Smooth muscle cell (in vitro differentiated cells): ENCODE results near the gene CD4. TPM values are rescaled to one million over a fixed set of nuclear protein-coding genes. Genes with fewer than 3 reads are reported as not detected.
A peak's percentile ranks its signal among the peaks of the same experiment; 100 is the strongest.
"Not testable (repeated sequence)": the region's sequence is repeated elsewhere in the genome, so short reads cannot be mapped to it uniquely, and the experiment has no call there.

Source experiments
- DNase-seq: peaks from one replicate; lab custom pipeline; 2025; ENCODE audit not compliant: unreplicated experiment; lab: John Stamatoyannopoulos, UW
- H2AFZ ChIP-seq: fragments of 200-600 bp; sonication (generic); 2 replicates; pipeline ENCODE4 v1.6.0; 2016; ENCODE audit warnings: antibody characterized with exemption, low read depth, mild to moderate bottlenecking
- H3F3A ChIP-seq: fragments of 200-600 bp; sonication (generic); 2 replicates; pipeline ENCODE4 v1.6.0; 2017; ENCODE audit warnings: antibody characterized with exemption, low read depth
- H3K27ac ChIP-seq: fragments of 200-600 bp; sonication (generic); 2 replicates; pipeline ENCODE4 v1.5.1; 2016; ENCODE audit warnings: low read depth, mild to moderate bottlenecking
- H3K27me3 ChIP-seq: fragments of 200-600 bp; sonication (generic); 2 replicates; pipeline ENCODE4 v1.6.1; 2016; ENCODE audit warnings: low read depth, mild to moderate bottlenecking
- H3K36me3 ChIP-seq: fragments of 200-600 bp; sonication (generic); 2 replicates; pipeline ENCODE4 v1.5.1; 2016; ENCODE audit warnings: low read depth
- H3K4me1 ChIP-seq: fragments of 200-600 bp; sonication (generic); 2 replicates; pipeline ENCODE4 v1.5.1; 2016; ENCODE audit warnings: low read depth
- H3K4me2 ChIP-seq: fragments of 200-600 bp; sonication (generic); 2 replicates; pipeline ENCODE4 v1.6.0; 2016; ENCODE audit warnings: mild to moderate bottlenecking
- H3K4me3 ChIP-seq: fragments of 200-600 bp; sonication (generic); 2 replicates; pipeline ENCODE4 v1.5.1; 2016; ENCODE audit warnings: mild to moderate bottlenecking
- H3K79me2 ChIP-seq: fragments of 200-600 bp; sonication (generic); 2 replicates; pipeline ENCODE4 v1.6.0; 2016; ENCODE audit warnings: low read depth, mild to moderate bottlenecking
- H3K9ac ChIP-seq: fragments of 200-600 bp; sonication (generic); 2 replicates; pipeline ENCODE4 v1.6.0; 2016; ENCODE audit warnings: low read depth
- H3K9me3 ChIP-seq: fragments of 200-600 bp; sonication (generic); replicated peaks from 2 replicates; pipeline ENCODE4 v1.5.1; 2016; ENCODE audit warnings: low read depth
- H4K20me1 ChIP-seq: fragments of 200-600 bp; sonication (generic); 2 replicates; pipeline ENCODE4 v1.6.0; 2016; ENCODE audit warnings: low read depth
- WGBS: methylation state at CpG from one replicate; pipeline ENCODE4 v1.1.7; 2016; ENCODE audit warnings: low lambda C conversion rate; 5-methylcytosine and 5-hydroxymethylcytosine counted together
- polyA plus RNA-seq: library from polyadenylated mRNA; unstranded; fragments of >200 nt; fragmentation: Nextera tagmentation; extraction: Ambion mirVana; gene quantifications from 2 replicates; pipeline ENCODE4 v1.2.1, GENCODE V29; 2016
- total RNA-seq: library from RNA; depleted of rRNA; stranded (reverse); fragments of >200 nt; gene quantifications from 2 replicates; pipeline ENCODE4 v1.2.3, GENCODE V29; 2014
- TF ChIP-seq, protein P1 (sequence below): fragments of 200-600 bp; sonication (generic); IDR thresholded peaks from 2 replicates; pipeline ENCODE4 v1.5.1; 2017; ENCODE audit warnings: borderline replicate concordance, mild to moderate bottlenecking, antibody characterized with exemption; ENCODE audit not compliant: insufficient read depth, poor library complexity, severe bottlenecking

CD4 gene
- total and polyA plus RNA-seq, 2 experiments from 2014 or later: 0.13 to 2.5 TPM

DNA sequence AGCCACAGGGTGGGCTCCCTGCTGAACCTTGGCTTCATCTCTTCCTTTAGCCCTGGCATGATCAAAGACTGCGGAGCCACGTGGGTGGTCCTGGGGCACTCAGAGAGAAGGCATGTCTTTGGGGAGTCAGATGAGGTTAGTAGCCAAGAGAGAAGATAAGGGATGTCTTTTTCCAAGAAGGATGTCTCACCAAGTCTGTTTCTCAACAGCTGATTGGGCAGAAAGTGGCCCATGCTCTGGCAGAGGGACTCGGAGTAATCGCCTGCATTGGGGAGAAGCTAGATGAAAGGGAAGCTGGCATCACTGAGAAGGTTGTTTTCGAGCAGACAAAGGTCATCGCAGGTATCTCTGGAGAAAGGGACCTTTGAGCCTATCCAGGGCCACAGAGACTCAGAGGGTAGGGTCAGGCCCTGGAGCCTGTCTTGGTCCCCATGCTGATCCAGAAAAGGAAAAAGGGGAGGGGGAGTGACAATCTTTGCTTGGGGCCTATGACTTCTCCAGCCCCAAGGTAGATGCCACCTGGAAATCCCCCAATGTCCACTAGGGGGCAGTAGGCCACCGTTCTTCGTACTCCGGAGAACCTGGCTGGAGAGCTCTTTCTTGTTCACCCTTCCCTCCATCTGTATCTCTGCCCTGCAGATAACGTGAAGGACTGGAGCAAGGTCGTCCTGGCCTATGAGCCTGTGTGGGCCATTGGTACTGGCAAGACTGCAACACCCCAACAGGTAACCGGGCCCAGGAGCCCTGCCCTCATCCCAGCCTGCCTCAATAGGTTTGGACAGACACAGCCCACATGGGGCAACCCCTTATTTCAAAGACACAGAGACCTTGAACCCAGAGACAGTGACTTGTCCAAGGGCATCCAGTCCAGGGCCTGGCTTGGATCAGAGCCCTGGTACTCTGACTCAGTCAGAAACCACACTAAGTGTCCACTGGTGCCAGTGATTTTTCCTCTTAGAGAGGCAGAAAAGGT lies 80.0 kb downstream of the CD4 start:
- Histone ChIP-seq H3K9me3 (no peaks in the 10 kb centered on the region), H3K27ac (peak overlapping the region; percentile 76), H3F3A (peaks cover 50% of the 10 kb centered on the region), H3K4me2 (peak overlapping the region; percentile 97), H3K36me3 (no peaks in the 10 kb centered on the region), H3K4me1 (peaks cover 8% of the 10 kb centered on the region), H3K27me3 (no peaks in the 10 kb centered on the region), H3K79me2 (peaks cover 20% of the 10 kb centered on the region), H3K9ac (no peak overlapping the region), H3K4me3 (peak overlapping the region; percentile 99), H2AFZ (no peak overlapping the region), H4K20me1 (peaks cover 47% of the 10 kb centered on the region)
- DNase-seq: peak; percentile 19
- TF ChIP-seq, protein P1, sequence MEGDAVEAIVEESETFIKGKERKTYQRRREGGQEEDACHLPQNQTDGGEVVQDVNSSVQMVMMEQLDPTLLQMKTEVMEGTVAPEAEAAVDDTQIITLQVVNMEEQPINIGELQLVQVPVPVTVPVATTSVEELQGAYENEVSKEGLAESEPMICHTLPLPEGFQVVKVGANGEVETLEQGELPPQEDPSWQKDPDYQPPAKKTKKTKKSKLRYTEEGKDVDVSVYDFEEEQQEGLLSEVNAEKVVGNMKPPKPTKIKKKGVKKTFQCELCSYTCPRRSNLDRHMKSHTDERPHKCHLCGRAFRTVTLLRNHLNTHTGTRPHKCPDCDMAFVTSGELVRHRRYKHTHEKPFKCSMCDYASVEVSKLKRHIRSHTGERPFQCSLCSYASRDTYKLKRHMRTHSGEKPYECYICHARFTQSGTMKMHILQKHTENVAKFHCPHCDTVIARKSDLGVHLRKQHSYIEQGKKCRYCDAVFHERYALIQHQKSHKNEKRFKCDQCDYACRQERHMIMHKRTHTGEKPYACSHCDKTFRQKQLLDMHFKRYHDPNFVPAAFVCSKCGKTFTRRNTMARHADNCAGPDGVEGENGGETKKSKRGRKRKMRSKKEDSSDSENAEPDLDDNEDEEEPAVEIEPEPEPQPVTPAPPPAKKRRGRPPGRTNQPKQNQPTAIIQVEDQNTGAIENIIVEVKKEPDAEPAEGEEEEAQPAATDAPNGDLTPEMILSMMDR: peak; percentile 93
- WGBS: 44% methylated on average over 12 of the region's 12 CpGs

DNA sequence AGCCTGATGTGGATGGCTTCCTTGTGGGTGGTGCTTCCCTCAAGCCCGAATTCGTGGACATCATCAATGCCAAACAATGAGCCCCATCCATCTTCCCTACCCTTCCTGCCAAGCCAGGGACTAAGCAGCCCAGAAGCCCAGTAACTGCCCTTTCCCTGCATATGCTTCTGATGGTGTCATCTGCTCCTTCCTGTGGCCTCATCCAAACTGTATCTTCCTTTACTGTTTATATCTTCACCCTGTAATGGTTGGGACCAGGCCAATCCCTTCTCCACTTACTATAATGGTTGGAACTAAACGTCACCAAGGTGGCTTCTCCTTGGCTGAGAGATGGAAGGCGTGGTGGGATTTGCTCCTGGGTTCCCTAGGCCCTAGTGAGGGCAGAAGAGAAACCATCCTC lies 81.0 kb downstream of the CD4 start:
- H3K4me3 ChIP-seq, H3K36me3 ChIP-seq, DNase-seq, H3K27ac ChIP-seq, H3K4me1 ChIP-seq, H2AFZ ChIP-seq, H3K9me3 ChIP-seq, H3K4me2 ChIP-seq, H3K27me3 ChIP-seq, H3K9ac ChIP-seq: not testable (repeated sequence)
- Histone ChIP-seq H4K20me1 (peaks cover 47% of the 10 kb centered on the region), H3K79me2 (peaks cover 20% of the 10 kb centered on the region), H3F3A (peaks cover 44% of the 10 kb centered on the region)
- WGBS: 94% methylated on average over 4 of the region's 4 CpGs

Other genes with a start within 250 kb of the CD4 start
- gene IFFO1, start 233.5 kb upstream of the CD4 start, total RNA-seq: 4.2 and 5.2 TPM in 2 replicates
- gene IFFO1, start 233.5 kb upstream of the CD4 start, polyA plus RNA-seq: 13.3 and 19.1 TPM in 2 replicates
- gene NOP2, start 221.2 kb upstream of the CD4 start, total RNA-seq: 29.7 and 41.9 TPM in 2 replicates
- gene NOP2, start 221.2 kb upstream of the CD4 start, polyA plus RNA-seq: 23.6 and 30.4 TPM in 2 replicates
- 172 and 176 TPM in 2 replicates for gene CHD4, start 182.1 kb upstream of the CD4 start, total RNA-seq
- gene CHD4, start 182.1 kb upstream of the CD4 start, polyA plus RNA-seq: 87.5 and 122 TPM in 2 replicates
- gene LPAR5, start 153.6 kb upstream of the CD4 start, total RNA-seq: 2.0 and 4.4 TPM in 2 replicates
- gene LPAR5, start 153.6 kb upstream of the CD4 start, polyA plus RNA-seq: 1.3 and 1.8 TPM in 2 replicates
- gene ACRBP, start 142.1 kb upstream of the CD4 start, total RNA-seq: not detected in 2 replicates
- gene ACRBP, start 142.1 kb upstream of the CD4 start, polyA plus RNA-seq: 0.82 TPM in 1 of 2 replicates, not detected in the other
- gene ING4, start 126.4 kb upstream of the CD4 start, total RNA-seq: 24.8 and 45.0 TPM in 2 replicates
- 27.0 and 33.5 TPM in 2 replicates for gene ING4, start 126.4 kb upstream of the CD4 start, polyA plus RNA-seq
- 30.0 and 31.0 TPM in 2 replicates for gene ZNF384, start 100.2 kb upstream of the CD4 start, total RNA-seq
- 36.1 and 38.6 TPM in 2 replicates for gene ZNF384, start 100.2 kb upstream of the CD4 start, polyA plus RNA-seq
- 1.4 TPM in 1 of 2 replicates, not detected in the other for gene PIANP, start 88.7 kb upstream of the CD4 start, total RNA-seq
- 2.8 and 3.8 TPM in 2 replicates for gene PIANP, start 88.7 kb upstream of the CD4 start, polyA plus RNA-seq
- 56.6 and 59.6 TPM in 2 replicates for gene COPS7A, start 65.5 kb upstream of the CD4 start, total RNA-seq
- 78.0 and 105 TPM in 2 replicates for gene COPS7A, start 65.5 kb upstream of the CD4 start, polyA plus RNA-seq
- 182 and 185 TPM in 2 replicates for gene MLF2, start 36.4 kb upstream of the CD4 start, total RNA-seq
- 381 and 398 TPM in 2 replicates for gene MLF2, start 36.4 kb upstream of the CD4 start, polyA plus RNA-seq
- gene PTMS, start 23.2 kb upstream of the CD4 start, total RNA-seq: 115 and 125 TPM in 2 replicates
- gene PTMS, start 23.2 kb upstream of the CD4 start, polyA plus RNA-seq: 379 and 381 TPM in 2 replicates
- 0.18 and 1.0 TPM in 2 replicates for gene LAG3, start 17.0 kb upstream of the CD4 start, total RNA-seq
- 1.7 and 3.7 TPM in 2 replicates for gene LAG3, start 17.0 kb upstream of the CD4 start, polyA plus RNA-seq
- gene GPR162, start 32.3 kb downstream of the CD4 start, total RNA-seq: 0.76 and 2.9 TPM in 2 replicates
- 2.1 and 3.0 TPM in 2 replicates for gene GPR162, start 32.3 kb downstream of the CD4 start, polyA plus RNA-seq
- 36.7 and 42.8 TPM in 2 replicates for gene P3H3, start 38.9 kb downstream of the CD4 start, total RNA-seq
- 106 and 108 TPM in 2 replicates for gene P3H3, start 38.9 kb downstream of the CD4 start, polyA plus RNA-seq
- gene GNB3, start 51.4 kb downstream of the CD4 start, total RNA-seq: 4.0 and 6.2 TPM in 2 replicates
- 4.8 and 6.3 TPM in 2 replicates for gene GNB3, start 51.4 kb downstream of the CD4 start, polyA plus RNA-seq
- 5.3 and 7.4 TPM in 2 replicates for gene CDCA3, start 61.8 kb downstream of the CD4 start, total RNA-seq
- gene CDCA3, start 61.8 kb downstream of the CD4 start, polyA plus RNA-seq: 9.4 and 10.6 TPM in 2 replicates
- 51.3 and 52.5 TPM in 2 replicates for gene USP5, start 62.6 kb downstream of the CD4 start, total RNA-seq
- gene USP5, start 62.6 kb downstream of the CD4 start, polyA plus RNA-seq: 63.1 and 64.9 TPM in 2 replicates
- 1,112 and 1,199 TPM in 2 replicates for gene TPI1, start 78.0 kb downstream of the CD4 start, total RNA-seq
- 2,097 and 2,100 TPM in 2 replicates for gene TPI1, start 78.0 kb downstream of the CD4 start, polyA plus RNA-seq
- 2.3 and 2.5 TPM in 2 replicates for gene SPSB2, start 83.8 kb downstream of the CD4 start, total RNA-seq
- 5.9 and 7.9 TPM in 2 replicates for gene SPSB2, start 83.8 kb downstream of the CD4 start, polyA plus RNA-seq
- gene LRRC23, start 115.3 kb downstream of the CD4 start, total RNA-seq: 14.2 and 19.9 TPM in 2 replicates
- 13.7 and 19.5 TPM in 2 replicates for gene LRRC23, start 115.3 kb downstream of the CD4 start, polyA plus RNA-seq
- gene ENO2, start 125.1 kb downstream of the CD4 start, total RNA-seq: 52.5 and 58.8 TPM in 2 replicates
- 105 and 127 TPM in 2 replicates for gene ENO2, start 125.1 kb downstream of the CD4 start, polyA plus RNA-seq
- 9.9 and 30.4 TPM in 2 replicates for gene ATN1, start 138.4 kb downstream of the CD4 start, total RNA-seq
- 28.8 and 36.1 TPM in 2 replicates for gene ATN1, start 138.4 kb downstream of the CD4 start, polyA plus RNA-seq
- gene RNU7-1, start 154.3 kb downstream of the CD4 start, total RNA-seq: not detected in 2 replicates
- gene RNU7-1, start 154.3 kb downstream of the CD4 start, polyA plus RNA-seq: not detected in 2 replicates
- gene C12orf57, start 154.5 kb downstream of the CD4 start, total RNA-seq: 433 and 494 TPM in 2 replicates
- gene C12orf57, start 154.5 kb downstream of the CD4 start, polyA plus RNA-seq: 360 and 397 TPM in 2 replicates
- gene PTPN6, start 161.8 kb downstream of the CD4 start, total RNA-seq: 4.3 and 5.5 TPM in 2 replicates
- gene PTPN6, start 161.8 kb downstream of the CD4 start, polyA plus RNA-seq: 2.8 and 8.7 TPM in 2 replicates
- gene PHB2, start 181.1 kb downstream of the CD4 start, total RNA-seq: 148 and 162 TPM in 2 replicates
- 139 and 155 TPM in 2 replicates for gene PHB2, start 181.1 kb downstream of the CD4 start, polyA plus RNA-seq
- gene EMG1, start 181.4 kb downstream of the CD4 start, total RNA-seq: 21.9 and 26.5 TPM in 2 replicates
- gene EMG1, start 181.4 kb downstream of the CD4 start, polyA plus RNA-seq: 54.4 and 62.0 TPM in 2 replicates
- gene LPCAT3, start 228.9 kb downstream of the CD4 start, total RNA-seq: 16.9 and 28.3 TPM in 2 replicates
- 34.3 and 35.9 TPM in 2 replicates for gene LPCAT3, start 228.9 kb downstream of the CD4 start, polyA plus RNA-seq